ENCODE results near the gene USPL1.

GRCh38 chr13:30654430-30654829, 36.7 kb downstream of the USPL1 start:
- no peak for TF ChIP-seq POLR2AphosphoS5 (IDR thresholded peaks at IDR 0.05)
- no peak for TF ChIP-seq CTCF (IDR thresholded peaks at IDR 0.05)
